ENCODE measurements around the gene PLCH1. TPM values are rescaled to one million over a fixed set of nuclear protein-coding genes. Genes with fewer than 3 reads are reported as not detected.
"Not testable (repeated sequence)": the region's sequence is repeated elsewhere in the genome, so short reads cannot be mapped to it uniquely, and the experiment has no call there.

PLCH1 gene
- total RNA-seq, 2 experiments from 2014 or later = 0.06 TPM; not detected in 1

DNA sequence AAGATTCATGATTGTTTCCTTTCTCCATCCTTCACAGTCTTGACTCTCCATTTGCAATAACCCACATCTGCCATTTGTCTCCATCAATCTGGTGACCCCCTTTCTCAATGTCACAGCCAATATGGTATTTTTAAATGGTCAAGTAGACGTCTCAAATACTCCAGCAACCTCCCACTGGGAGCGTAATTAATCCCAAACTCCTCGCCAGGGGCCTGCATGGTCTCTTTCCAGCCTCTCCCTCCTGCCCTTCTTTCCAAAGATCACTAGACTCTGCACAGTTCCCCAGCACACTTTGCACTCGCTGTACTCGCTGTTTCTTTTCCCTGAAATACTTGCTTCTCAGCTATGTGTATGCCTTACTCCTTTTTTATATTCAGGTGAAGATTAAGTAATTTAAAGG lies 115.3 kb downstream of the PLCH1 start:
- H3K9me2 ChIP-seq (ENCODE audit: insufficient read depth, low read length) = no peaks in the 10 kb centered on the region
- ChIA-PET POLR2A (no interaction called here), CTCF (ENCODE audit: unreplicated experiment) (no interaction called here)
- no peak overlapping the region for H2AFZ ChIP-seq (ENCODE audit: low read length)
- intact Hi-C loops (cut with micrococcal nuclease; ENCODE audit: unreplicated experiment) = no loop called here
- no peak overlapping the region for H3K4me2 ChIP-seq (ENCODE audit: low read length)
- TF ChIP-seq, protein P1, sequence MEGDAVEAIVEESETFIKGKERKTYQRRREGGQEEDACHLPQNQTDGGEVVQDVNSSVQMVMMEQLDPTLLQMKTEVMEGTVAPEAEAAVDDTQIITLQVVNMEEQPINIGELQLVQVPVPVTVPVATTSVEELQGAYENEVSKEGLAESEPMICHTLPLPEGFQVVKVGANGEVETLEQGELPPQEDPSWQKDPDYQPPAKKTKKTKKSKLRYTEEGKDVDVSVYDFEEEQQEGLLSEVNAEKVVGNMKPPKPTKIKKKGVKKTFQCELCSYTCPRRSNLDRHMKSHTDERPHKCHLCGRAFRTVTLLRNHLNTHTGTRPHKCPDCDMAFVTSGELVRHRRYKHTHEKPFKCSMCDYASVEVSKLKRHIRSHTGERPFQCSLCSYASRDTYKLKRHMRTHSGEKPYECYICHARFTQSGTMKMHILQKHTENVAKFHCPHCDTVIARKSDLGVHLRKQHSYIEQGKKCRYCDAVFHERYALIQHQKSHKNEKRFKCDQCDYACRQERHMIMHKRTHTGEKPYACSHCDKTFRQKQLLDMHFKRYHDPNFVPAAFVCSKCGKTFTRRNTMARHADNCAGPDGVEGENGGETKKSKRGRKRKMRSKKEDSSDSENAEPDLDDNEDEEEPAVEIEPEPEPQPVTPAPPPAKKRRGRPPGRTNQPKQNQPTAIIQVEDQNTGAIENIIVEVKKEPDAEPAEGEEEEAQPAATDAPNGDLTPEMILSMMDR (conservative IDR thresholded peaks at IDR 0.05; ENCODE audit: low read length) = no peak
- TF ChIP-seq EZH2phosphoT487 (IDR thresholded peaks at IDR 0.05; ENCODE audit: borderline replicate concordance, low read depth, low read length) = no peak
- BruUV-seq (replicated peaks) = no TSS peak
- no peaks in the 10 kb centered on the region for H3K4me1 ChIP-seq (ENCODE audit: insufficient read depth, low read length, poor library complexity, severe bottlenecking)
- no peak overlapping the region for H3K4me3 ChIP-seq (ENCODE audit: low read depth, low read length, poor library complexity, severe bottlenecking)
- no peaks in the 10 kb centered on the region for H3K9me3 ChIP-seq (ENCODE audit: low read length)
- no peak for DNase-seq (ENCODE audit: low spot score)
- H3K36me3 ChIP-seq (ENCODE audit: insufficient read depth, low read length) = no peaks in the 10 kb centered on the region
- no peaks in the 10 kb centered on the region for H4K20me1 ChIP-seq (ENCODE audit: insufficient read depth, low read length)
- no peaks in the 10 kb centered on the region for H3K79me2 ChIP-seq (ENCODE audit: insufficient read depth, low read depth, low read length)
- H3K27ac ChIP-seq (ENCODE audit: low read depth, low read length, poor library complexity, severe bottlenecking) = no peak overlapping the region

- BruUV-seq (replicated peaks) = no TSS peak
- Histone ChIP-seq H3K9me2 (ENCODE audit: insufficient read depth, low read length) (no peaks in the 10 kb centered on the region), H3K4me1 (ENCODE audit: insufficient read depth, low read length, poor library complexity, severe bottlenecking) (no peaks in the 10 kb centered on the region), H3K79me2 (ENCODE audit: insufficient read depth, low read depth, low read length) (no peaks in the 10 kb centered on the region), H3K36me3 (ENCODE audit: insufficient read depth, low read length) (no peaks in the 10 kb centered on the region), H3K4me3 (ENCODE audit: low read depth, low read length, poor library complexity, severe bottlenecking) (no peak overlapping the region), H3K27ac (ENCODE audit: low read depth, low read length, poor library complexity, severe bottlenecking) (no peak overlapping the region), H4K20me1 (ENCODE audit: insufficient read depth, low read length) (no peaks in the 10 kb centered on the region), H3K9me3 (ENCODE audit: low read length) (no peaks in the 10 kb centered on the region), H2AFZ (ENCODE audit: low read length) (no peak overlapping the region), H3K4me2 (ENCODE audit: low read length) (no peak overlapping the region)
- CTCF ChIA-PET (ENCODE audit: unreplicated experiment) = no interaction called here
- TF ChIP-seq, protein P1 (conservative IDR thresholded peaks at IDR 0.05; ENCODE audit: low read length) = no peak
- TF ChIP-seq EZH2phosphoT487 (IDR thresholded peaks at IDR 0.05; ENCODE audit: borderline replicate concordance, low read depth, low read length) = no peak
- DNase-seq (ENCODE audit: low spot score) = no peak
- intact Hi-C loops (cut with micrococcal nuclease; ENCODE audit: unreplicated experiment) = no loop called here
- POLR2A ChIA-PET = interaction anchor here (0.5 kb wide), 1 partner anchor 188 kb away, joined by 3 read pairs; no protein-coding TSS in a partner anchor
Observed at GRCh38 chr3:155629056-155629455, 115.8 kb downstream of the PLCH1 start.

DNA sequence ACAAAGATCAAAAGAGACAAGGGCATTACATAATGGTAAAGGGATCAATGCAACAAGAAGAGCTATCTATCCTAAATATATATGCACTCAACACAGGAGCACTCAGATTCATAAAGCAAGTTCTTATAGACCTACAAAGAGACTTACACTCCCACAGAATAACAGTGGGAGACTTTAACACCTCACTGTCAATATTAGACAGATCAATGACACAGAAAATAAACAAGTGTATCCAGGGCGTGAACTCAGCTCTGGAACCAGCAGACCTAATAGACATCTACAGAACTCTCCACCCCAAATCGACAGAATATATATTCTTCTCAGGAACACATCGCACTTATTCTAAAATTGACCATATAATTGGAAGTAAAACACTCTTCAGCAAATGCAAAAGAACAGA lies 122.2 kb downstream of the PLCH1 start:
- CTCF ChIA-PET (ENCODE audit: unreplicated experiment); BruUV-seq (replicated peaks); intact Hi-C loops (cut with micrococcal nuclease; ENCODE audit: unreplicated experiment); H3K9me2 ChIP-seq (ENCODE audit: insufficient read depth, low read length); H3K36me3 ChIP-seq (ENCODE audit: insufficient read depth, low read length); H3K4me2 ChIP-seq (ENCODE audit: low read length); DNase-seq (ENCODE audit: low spot score); H3K79me2 ChIP-seq (ENCODE audit: insufficient read depth, low read depth, low read length); H3K4me1 ChIP-seq (ENCODE audit: insufficient read depth, low read length, poor library complexity, severe bottlenecking); H3K4me3 ChIP-seq (ENCODE audit: low read depth, low read length, poor library complexity, severe bottlenecking); H3K27ac ChIP-seq (ENCODE audit: low read depth, low read length, poor library complexity, severe bottlenecking); H4K20me1 ChIP-seq (ENCODE audit: insufficient read depth, low read length); H3K9me3 ChIP-seq (ENCODE audit: low read length); H2AFZ ChIP-seq (ENCODE audit: low read length): not testable (repeated sequence)
- POLR2A ChIA-PET = interaction anchor here (0.6 kb wide), 1 partner anchor 72 kb away, joined by 3 read pairs; no protein-coding TSS in a partner anchor

DNA sequence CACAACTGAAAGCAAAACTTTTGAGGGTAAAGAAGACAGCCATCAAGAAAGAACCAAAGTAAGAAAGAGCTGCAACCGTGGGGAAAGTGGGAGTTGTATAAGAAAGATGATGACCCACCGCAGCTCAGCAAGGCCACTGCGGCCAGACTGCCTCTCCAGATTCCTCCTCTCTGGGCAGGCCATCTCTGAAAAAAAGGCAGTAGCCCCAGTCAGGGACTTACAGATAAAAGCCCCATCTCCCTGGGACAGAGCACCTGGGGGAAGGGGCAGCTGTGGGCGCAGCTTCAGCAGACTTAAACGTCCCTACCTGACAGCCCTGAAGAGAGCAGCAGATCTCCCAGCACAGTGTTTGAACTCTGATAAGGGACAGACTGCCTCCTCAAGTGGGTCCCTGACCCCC lies 124.3 kb downstream of the PLCH1 start:
- CTCF ChIA-PET (ENCODE audit: unreplicated experiment); H3K79me2 ChIP-seq (ENCODE audit: insufficient read depth, low read depth, low read length); H3K27ac ChIP-seq (ENCODE audit: low read depth, low read length, poor library complexity, severe bottlenecking); H3K36me3 ChIP-seq (ENCODE audit: insufficient read depth, low read length); BruUV-seq (replicated peaks); H3K4me1 ChIP-seq (ENCODE audit: insufficient read depth, low read length, poor library complexity, severe bottlenecking); POLR2A ChIA-PET; H4K20me1 ChIP-seq (ENCODE audit: insufficient read depth, low read length); H2AFZ ChIP-seq (ENCODE audit: low read length); intact Hi-C loops (cut with micrococcal nuclease; ENCODE audit: unreplicated experiment); H3K4me3 ChIP-seq (ENCODE audit: low read depth, low read length, poor library complexity, severe bottlenecking); H3K9me3 ChIP-seq (ENCODE audit: low read length); H3K9me2 ChIP-seq (ENCODE audit: insufficient read depth, low read length); H3K4me2 ChIP-seq (ENCODE audit: low read length); DNase-seq (ENCODE audit: low spot score): not testable (repeated sequence)

All from OCI-LY7 (cell line).